ENCODE measurements around the gene EDEM1. TPM values are rescaled to one million over a fixed set of nuclear protein-coding genes. Genes with fewer than 3 reads are reported as not detected.
A peak's percentile ranks its signal among the peaks of the same experiment; 100 is the strongest.

The EDEM1 gene
- polyA plus RNA-seq, 1 donor from 2014 or later, result 13.6 TPM

- Histone ChIP-seq H2AFZ (ENCODE audit: low read depth, low read length) (no peak overlapping the region), H3K27ac (ENCODE audit: low read length) (no peak overlapping the region), H4K20me1 (ENCODE audit: insufficient read depth) (no peaks in the 10 kb centered on the region), H3K9me2 (ENCODE audit: insufficient read depth, low read length) (no peaks in the 10 kb centered on the region), H3K9me3 (ENCODE audit: low read length) (no peaks in the 10 kb centered on the region), H3K4me2 (ENCODE audit: low read length) (no peak overlapping the region), H3K27me3 (ENCODE audit: insufficient read depth, low read depth, low read length) (no peaks in the 10 kb centered on the region), H3F3A (ENCODE audit: insufficient read depth, low read length, poor library complexity, severe bottlenecking) (no peaks in the 10 kb centered on the region), H3K79me2 (replicated peaks; ENCODE audit: insufficient read depth, low read length) (no peaks in the 10 kb centered on the region), H3K36me3 (ENCODE audit: insufficient read depth, low read length) (no peaks in the 10 kb centered on the region), H3K4me3 (ENCODE audit: low read length) (no peak overlapping the region), H3K9ac (ENCODE audit: low read length) (no peak overlapping the region)
- TF ChIP-seq, protein P1, sequence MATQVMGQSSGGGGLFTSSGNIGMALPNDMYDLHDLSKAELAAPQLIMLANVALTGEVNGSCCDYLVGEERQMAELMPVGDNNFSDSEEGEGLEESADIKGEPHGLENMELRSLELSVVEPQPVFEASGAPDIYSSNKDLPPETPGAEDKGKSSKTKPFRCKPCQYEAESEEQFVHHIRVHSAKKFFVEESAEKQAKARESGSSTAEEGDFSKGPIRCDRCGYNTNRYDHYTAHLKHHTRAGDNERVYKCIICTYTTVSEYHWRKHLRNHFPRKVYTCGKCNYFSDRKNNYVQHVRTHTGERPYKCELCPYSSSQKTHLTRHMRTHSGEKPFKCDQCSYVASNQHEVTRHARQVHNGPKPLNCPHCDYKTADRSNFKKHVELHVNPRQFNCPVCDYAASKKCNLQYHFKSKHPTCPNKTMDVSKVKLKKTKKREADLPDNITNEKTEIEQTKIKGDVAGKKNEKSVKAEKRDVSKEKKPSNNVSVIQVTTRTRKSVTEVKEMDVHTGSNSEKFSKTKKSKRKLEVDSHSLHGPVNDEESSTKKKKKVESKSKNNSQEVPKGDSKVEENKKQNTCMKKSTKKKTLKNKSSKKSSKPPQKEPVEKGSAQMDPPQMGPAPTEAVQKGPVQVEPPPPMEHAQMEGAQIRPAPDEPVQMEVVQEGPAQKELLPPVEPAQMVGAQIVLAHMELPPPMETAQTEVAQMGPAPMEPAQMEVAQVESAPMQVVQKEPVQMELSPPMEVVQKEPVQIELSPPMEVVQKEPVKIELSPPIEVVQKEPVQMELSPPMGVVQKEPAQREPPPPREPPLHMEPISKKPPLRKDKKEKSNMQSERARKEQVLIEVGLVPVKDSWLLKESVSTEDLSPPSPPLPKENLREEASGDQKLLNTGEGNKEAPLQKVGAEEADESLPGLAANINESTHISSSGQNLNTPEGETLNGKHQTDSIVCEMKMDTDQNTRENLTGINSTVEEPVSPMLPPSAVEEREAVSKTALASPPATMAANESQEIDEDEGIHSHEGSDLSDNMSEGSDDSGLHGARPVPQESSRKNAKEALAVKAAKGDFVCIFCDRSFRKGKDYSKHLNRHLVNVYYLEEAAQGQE (IDR thresholded peaks at IDR 0.05; ENCODE audit: borderline replicate concordance), result no peak
- TF ChIP-seq CTCF (IDR thresholded peaks at IDR 0.05; ENCODE audit: poor library complexity, severe bottlenecking) (peak; percentile 91), EZH2 (IDR thresholded peaks at IDR 0.05; ENCODE audit: borderline replicate concordance, insufficient read depth, low read length, poor library complexity, severe bottlenecking) (no peak), POLR2AphosphoS5 (IDR thresholded peaks at IDR 0.05) (peak; percentile 41), RAD21 (conservative IDR thresholded peaks at IDR 0.05) (peak; percentile 91), EP300 (conservative IDR thresholded peaks at IDR 0.05; ENCODE audit: poor library complexity, severe bottlenecking) (no peak), TAF1 (IDR thresholded peaks at IDR 0.05; ENCODE audit: low read depth) (no peak), SMC3 (conservative IDR thresholded peaks at IDR 0.05; ENCODE audit: poor library complexity) (peak; percentile 88), MXI1 (conservative IDR thresholded peaks at IDR 0.05; ENCODE audit: poor library complexity, severe bottlenecking) (no peak)
These were observed 39.3 kb downstream of the EDEM1 start for GRCh38 chr3:5226783-5227182.

- no peaks in the 10 kb centered on the region for H3K9me3 ChIP-seq (ENCODE audit: low read length)
- H3K9ac ChIP-seq (ENCODE audit: low read length), result no peak overlapping the region
- H3F3A ChIP-seq (ENCODE audit: insufficient read depth, low read length, poor library complexity, severe bottlenecking), result no peaks in the 10 kb centered on the region
- no peaks in the 10 kb centered on the region for H3K79me2 ChIP-seq (replicated peaks; ENCODE audit: insufficient read depth, low read length)
- no peak overlapping the region for H2AFZ ChIP-seq (ENCODE audit: low read depth, low read length)
- no peak overlapping the region for H3K27ac ChIP-seq (ENCODE audit: low read length)
- no peaks in the 10 kb centered on the region for H3K9me2 ChIP-seq (ENCODE audit: insufficient read depth, low read length)
- H3K36me3 ChIP-seq (ENCODE audit: insufficient read depth, low read length), result no peaks in the 10 kb centered on the region
- H3K4me2 ChIP-seq (ENCODE audit: low read length), result no peak overlapping the region
- TF ChIP-seq EP300 (conservative IDR thresholded peaks at IDR 0.05; ENCODE audit: poor library complexity, severe bottlenecking), result no peak
- no peak for TF ChIP-seq EZH2 (IDR thresholded peaks at IDR 0.05; ENCODE audit: borderline replicate concordance, insufficient read depth, low read length, poor library complexity, severe bottlenecking)
- TF ChIP-seq MXI1 (conservative IDR thresholded peaks at IDR 0.05; ENCODE audit: poor library complexity, severe bottlenecking), result no peak
- no peak for TF ChIP-seq SMC3 (conservative IDR thresholded peaks at IDR 0.05; ENCODE audit: poor library complexity)
- TF ChIP-seq, protein P1 (IDR thresholded peaks at IDR 0.05; ENCODE audit: borderline replicate concordance), result no peak
- no peak for TF ChIP-seq TAF1 (IDR thresholded peaks at IDR 0.05; ENCODE audit: low read depth)
- no peak for TF ChIP-seq CTCF (IDR thresholded peaks at IDR 0.05; ENCODE audit: poor library complexity, severe bottlenecking)
- no peak for TF ChIP-seq RAD21 (conservative IDR thresholded peaks at IDR 0.05)
- no peak for TF ChIP-seq POLR2AphosphoS5 (IDR thresholded peaks at IDR 0.05)
- H3K4me3 ChIP-seq (ENCODE audit: low read length), result no peak overlapping the region
- no peaks in the 10 kb centered on the region for H4K20me1 ChIP-seq (ENCODE audit: insufficient read depth)
- no peaks in the 10 kb centered on the region for H3K27me3 ChIP-seq (ENCODE audit: insufficient read depth, low read depth, low read length)
These were observed 40.3 kb downstream of the EDEM1 start for GRCh38 chr3:5227812-5228211.
